Measurements from ENCODE around the gene ADAMTSL5. TPM values are rescaled to one million over a fixed set of nuclear protein-coding genes. Genes with fewer than 3 reads are reported as not detected.

ADAMTSL5 gene
- total and polyA plus RNA-seq, 2 donors (not counting 1 experiment from before 2014, with no cell fraction given) = 3.1 to 4.7 TPM

GRCh38 chr19:1466018-1466460 is 46.8 kb downstream of the ADAMTSL5 start:
- TF ChIP-seq, protein P1, sequence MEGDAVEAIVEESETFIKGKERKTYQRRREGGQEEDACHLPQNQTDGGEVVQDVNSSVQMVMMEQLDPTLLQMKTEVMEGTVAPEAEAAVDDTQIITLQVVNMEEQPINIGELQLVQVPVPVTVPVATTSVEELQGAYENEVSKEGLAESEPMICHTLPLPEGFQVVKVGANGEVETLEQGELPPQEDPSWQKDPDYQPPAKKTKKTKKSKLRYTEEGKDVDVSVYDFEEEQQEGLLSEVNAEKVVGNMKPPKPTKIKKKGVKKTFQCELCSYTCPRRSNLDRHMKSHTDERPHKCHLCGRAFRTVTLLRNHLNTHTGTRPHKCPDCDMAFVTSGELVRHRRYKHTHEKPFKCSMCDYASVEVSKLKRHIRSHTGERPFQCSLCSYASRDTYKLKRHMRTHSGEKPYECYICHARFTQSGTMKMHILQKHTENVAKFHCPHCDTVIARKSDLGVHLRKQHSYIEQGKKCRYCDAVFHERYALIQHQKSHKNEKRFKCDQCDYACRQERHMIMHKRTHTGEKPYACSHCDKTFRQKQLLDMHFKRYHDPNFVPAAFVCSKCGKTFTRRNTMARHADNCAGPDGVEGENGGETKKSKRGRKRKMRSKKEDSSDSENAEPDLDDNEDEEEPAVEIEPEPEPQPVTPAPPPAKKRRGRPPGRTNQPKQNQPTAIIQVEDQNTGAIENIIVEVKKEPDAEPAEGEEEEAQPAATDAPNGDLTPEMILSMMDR (conservative IDR thresholded peaks at IDR 0.05 in 1 of 2, IDR thresholded peaks at IDR 0.05 in 1 of 2; ENCODE audit: low read depth in 1 of 2, low read length in 2 of 2) = no peak
- no peak for TF ChIP-seq EZH2 (IDR thresholded peaks at IDR 0.05; ENCODE audit: low read length, missing control alignments)

GRCh38 chr19:1465191-1466016 is 47.4 kb downstream of the ADAMTSL5 start:
- Histone ChIP-seq H3K79me2 (ENCODE audit: control insufficient read depth, insufficient read depth, low read length) (no peaks in the 10 kb centered on the region), H3K9me3 (ENCODE audit: control insufficient read depth, insufficient read depth, low read depth, low read length) (no peaks in the 10 kb centered on the region), H4K20me1 (ENCODE audit: control insufficient read depth, extremely low read depth, insufficient read depth, low read length) (no peaks in the 10 kb centered on the region), H3K9ac (ENCODE audit: insufficient read depth, low read length) (no peak overlapping the region), H2AFZ (ENCODE audit: low read length) (no peak overlapping the region), H3K4me1 (ENCODE audit: control insufficient read depth, extremely low read depth, insufficient read depth, low read length) (no peaks in the 10 kb centered on the region), H3K27ac (ENCODE audit: insufficient read depth, low read length) (no peak overlapping the region), H3K27me3 (ENCODE audit: control insufficient read depth, insufficient read depth, low read length) (peaks cover 30% of the 10 kb centered on the region), H3K4me2 (ENCODE audit: extremely low read depth, insufficient read depth, low read length) (no peak overlapping the region), H3K36me3 (ENCODE audit: control insufficient read depth, insufficient read depth, low read length) (no peaks in the 10 kb centered on the region), H3K4me3 (replicated peaks in 1 of 4; ENCODE audit: control extremely low read depth in 1 of 4, insufficient read depth in 1 of 4, low read depth in 3 of 4, low read length in 4 of 4) (no peak overlapping the region)
- peak in 1 of 2 donors; percentile 39 for DNase-seq (ENCODE audit: low read depth in 2 of 2)
- TF ChIP-seq, protein P1 (conservative IDR thresholded peaks at IDR 0.05 in 1 of 2, IDR thresholded peaks at IDR 0.05 in 1 of 2; ENCODE audit: low read depth in 1 of 2, low read length in 2 of 2) = peak in 1 of 2 donors; percentile 44
- peak; percentile 1 for TF ChIP-seq EZH2 (IDR thresholded peaks at IDR 0.05; ENCODE audit: low read length, missing control alignments)

More at GRCh38 chr19:1466018-1466460, 46.8 kb downstream of the ADAMTSL5 start:
- Histone ChIP-seq H4K20me1 (ENCODE audit: control insufficient read depth, extremely low read depth, insufficient read depth, low read length) (no peaks in the 10 kb centered on the region), H2AFZ (ENCODE audit: low read length) (no peak overlapping the region), H3K9me3 (ENCODE audit: control insufficient read depth, insufficient read depth, low read depth, low read length) (no peaks in the 10 kb centered on the region), H3K9ac (ENCODE audit: insufficient read depth, low read length) (no peak overlapping the region), H3K27ac (ENCODE audit: insufficient read depth, low read length) (no peak overlapping the region), H3K4me1 (ENCODE audit: control insufficient read depth, extremely low read depth, insufficient read depth, low read length) (peaks cover 2% of the 10 kb centered on the region), H3K27me3 (ENCODE audit: control insufficient read depth, insufficient read depth, low read length) (peaks cover 33% of the 10 kb centered on the region), H3K4me2 (ENCODE audit: extremely low read depth, insufficient read depth, low read length) (no peak overlapping the region), H3K79me2 (ENCODE audit: control insufficient read depth, insufficient read depth, low read length) (no peaks in the 10 kb centered on the region), H3K4me3 (replicated peaks in 1 of 4; ENCODE audit: control extremely low read depth in 1 of 4, insufficient read depth in 1 of 4, low read depth in 3 of 4, low read length in 4 of 4) (no peak overlapping the region), H3K36me3 (ENCODE audit: control insufficient read depth, insufficient read depth, low read length) (no peaks in the 10 kb centered on the region)
- no peak for DNase-seq (ENCODE audit: low read depth in 2 of 2)

DNA sequence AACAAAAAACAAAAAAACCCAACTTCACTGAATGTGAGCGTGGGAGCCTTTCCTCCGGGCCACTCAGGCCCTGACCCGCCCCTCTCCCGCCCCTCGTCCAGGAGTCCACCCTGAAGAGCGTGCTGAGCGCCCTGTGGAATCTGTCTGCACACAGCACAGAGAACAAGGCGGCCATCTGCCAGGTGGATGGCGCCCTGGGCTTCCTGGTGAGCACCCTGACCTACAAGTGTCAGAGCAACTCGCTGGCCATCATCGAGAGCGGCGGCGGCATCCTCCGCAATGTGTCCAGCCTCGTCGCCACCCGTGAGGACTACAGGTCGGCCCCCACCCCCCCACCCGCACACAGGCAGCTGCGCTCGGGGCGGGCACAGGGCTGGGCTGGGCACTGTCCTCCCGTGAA is 51.0 kb downstream of the ADAMTSL5 start:
- no peak for TF ChIP-seq EZH2 (IDR thresholded peaks at IDR 0.05; ENCODE audit: low read length, missing control alignments)
- TF ChIP-seq, protein P1 (conservative IDR thresholded peaks at IDR 0.05 in 1 of 2, IDR thresholded peaks at IDR 0.05 in 1 of 2; ENCODE audit: low read depth in 1 of 2, low read length in 2 of 2) = no peak
- no peak for DNase-seq (ENCODE audit: low read depth in 2 of 2)
- Histone ChIP-seq H3K4me3 (replicated peaks in 1 of 4; ENCODE audit: control extremely low read depth in 1 of 4, insufficient read depth in 1 of 4, low read depth in 3 of 4, low read length in 4 of 4) (no peak overlapping the region), H3K27me3 (ENCODE audit: control insufficient read depth, insufficient read depth, low read length) (peaks cover 9% of the 10 kb centered on the region), H3K9me3 (ENCODE audit: control insufficient read depth, insufficient read depth, low read depth, low read length) (no peaks in the 10 kb centered on the region), H3K4me2 (ENCODE audit: extremely low read depth, insufficient read depth, low read length) (no peak overlapping the region), H2AFZ (ENCODE audit: low read length) (no peak overlapping the region), H3K27ac (ENCODE audit: insufficient read depth, low read length) (no peak overlapping the region), H3K4me1 (ENCODE audit: control insufficient read depth, extremely low read depth, insufficient read depth, low read length) (no peaks in the 10 kb centered on the region), H4K20me1 (ENCODE audit: control insufficient read depth, extremely low read depth, insufficient read depth, low read length) (no peaks in the 10 kb centered on the region), H3K79me2 (ENCODE audit: control insufficient read depth, insufficient read depth, low read length) (no peaks in the 10 kb centered on the region), H3K36me3 (ENCODE audit: control insufficient read depth, insufficient read depth, low read length) (no peaks in the 10 kb centered on the region), H3K9ac (ENCODE audit: insufficient read depth, low read length) (no peak overlapping the region)

Measured in fibroblast of lung (primary cell).